Mucosa of rectum (tissue), 2 donors: ENCODE measurements around the gene NWD2.
A peak's percentile ranks its signal among the peaks of the same experiment; 100 is the strongest.
"Not testable (repeated sequence)": the region's sequence is repeated elsewhere in the genome, so short reads cannot be mapped to it uniquely, and the experiment has no call there.

Experiments used
- H3K27ac ChIP-seq, 2 donors: one replicate each; pipeline ENCODE4 v1.7.0; 2013; ENCODE audit warnings: inconsistent platforms in 2 of 2, low read depth in 2 of 2, low read length in 2 of 2
- H3K27me3 ChIP-seq, 2 donors: one replicate each; pipeline ENCODE4 v1.7.0; 2013; ENCODE audit warnings: low read length in 2 of 2; ENCODE audit not compliant: control insufficient read depth in 2 of 2, insufficient read depth in 2 of 2
- H3K36me3 ChIP-seq, 2 donors: one replicate each; pipeline ENCODE4 v1.7.0; 2013; ENCODE audit warnings: low read length in 2 of 2; ENCODE audit not compliant: control insufficient read depth in 2 of 2, insufficient read depth in 2 of 2
- H3K4me1 ChIP-seq, 2 donors: one replicate each; pipeline ENCODE4 v1.7.0; 2013; ENCODE audit warnings: low read length in 2 of 2, mild to moderate bottlenecking in 1 of 2; ENCODE audit not compliant: control insufficient read depth in 2 of 2, insufficient read depth in 2 of 2
- H3K4me3 ChIP-seq, 2 donors: one replicate each; pipeline ENCODE4 v1.7.0; 2013; ENCODE audit warnings: low read length in 2 of 2
- H3K9ac ChIP-seq, 2 donors: one replicate each; pipeline ENCODE4 v1.7.0; 2013; ENCODE audit warnings: low read length in 2 of 2, low read depth in 1 of 2, mild to moderate bottlenecking in 1 of 2
- H3K9me3 ChIP-seq, 2 donors: one replicate each; pipeline ENCODE4 v1.7.0; 2013; ENCODE audit warnings: low read length in 2 of 2; ENCODE audit not compliant: control insufficient read depth in 2 of 2
- donor health status: healthy.
- donor health status: Normal muscosa, but diverticular disease.

Gene NWD2

DNA sequence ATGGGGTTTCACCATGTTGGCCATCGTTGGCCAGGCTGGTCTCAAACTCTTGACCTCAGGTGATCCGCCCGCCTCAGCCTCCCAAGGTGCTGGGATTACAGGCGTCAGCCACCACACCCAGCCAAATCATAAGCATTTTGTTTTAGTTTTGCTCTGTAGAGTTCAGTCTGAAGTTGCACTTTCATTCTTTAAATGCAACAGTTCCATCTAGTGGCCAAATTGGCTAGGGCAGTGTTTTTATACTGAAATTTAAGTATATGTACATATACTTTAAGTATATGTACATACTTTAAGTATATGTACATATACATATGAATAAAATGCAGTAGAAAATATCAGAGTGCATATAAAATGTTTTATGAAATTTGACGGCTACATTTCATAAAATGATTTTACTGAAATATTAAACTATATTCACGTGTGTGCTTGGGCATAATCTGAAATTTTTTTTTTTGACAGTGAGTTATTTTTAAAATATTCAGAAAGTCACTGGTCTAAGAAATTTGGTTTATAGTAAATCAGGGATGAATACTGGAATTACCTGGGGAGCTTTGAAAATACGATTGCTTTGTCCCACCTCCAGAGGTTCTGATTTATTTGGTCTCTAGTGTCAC lies 145.5 kb downstream of the NWD2 start:
- Histone ChIP-seq H3K4me3 (no peak overlapping the region), H3K27me3 (no peaks in the 10 kb centered on the region), H3K4me1 (no peaks in the 10 kb centered on the region), H3K27ac (no peak overlapping the region), H3K9me3 (no peaks in the 10 kb centered on the region), H3K36me3 (no peaks in the 10 kb centered on the region), H3K9ac (no peak overlapping the region)

DNA sequence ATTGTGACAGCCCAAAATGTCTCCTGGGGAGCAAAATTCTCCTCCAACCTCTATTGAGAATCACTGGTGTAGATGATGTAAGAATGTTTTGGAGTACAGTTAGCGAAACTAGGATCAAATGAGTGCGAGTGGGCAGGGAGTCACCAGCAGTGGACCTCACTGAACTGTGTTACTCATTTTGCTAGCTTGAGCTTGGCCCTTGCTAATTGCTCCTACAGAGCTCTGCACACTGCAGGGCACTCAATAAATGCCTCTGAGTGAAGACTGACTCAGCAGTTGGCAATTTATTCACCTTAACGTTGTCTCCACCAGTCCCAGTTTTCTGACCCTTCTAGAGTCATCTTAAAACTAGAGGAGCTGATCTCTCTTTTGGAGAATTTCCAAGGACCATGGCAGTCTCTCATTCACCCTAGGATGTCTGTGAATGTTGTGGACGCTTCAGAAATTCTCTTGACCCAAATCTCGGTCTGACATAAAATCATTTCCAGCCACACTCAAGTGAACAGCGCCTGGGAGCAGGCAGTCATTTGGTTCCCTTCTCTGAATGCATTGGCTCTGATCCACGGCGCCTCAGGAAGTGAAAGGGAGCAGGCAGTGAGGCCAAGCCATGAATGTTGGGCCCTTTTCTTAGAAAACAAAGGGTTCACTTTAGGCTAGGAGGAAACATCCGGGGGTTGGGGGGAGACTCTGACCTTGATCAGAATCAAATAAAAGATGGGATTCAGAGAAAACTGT lies 148.1 kb downstream of the NWD2 start:
- H3K4me1 ChIP-seq: no peaks in the 10 kb centered on the region
- no peaks in the 10 kb centered on the region for H3K27me3 ChIP-seq
- H3K36me3 ChIP-seq: no peaks in the 10 kb centered on the region
- H3K9me3 ChIP-seq: no peaks in the 10 kb centered on the region
- no peak overlapping the region for H3K9ac ChIP-seq
- H3K27ac ChIP-seq: no peak overlapping the region
- no peak overlapping the region for H3K4me3 ChIP-seq

DNA sequence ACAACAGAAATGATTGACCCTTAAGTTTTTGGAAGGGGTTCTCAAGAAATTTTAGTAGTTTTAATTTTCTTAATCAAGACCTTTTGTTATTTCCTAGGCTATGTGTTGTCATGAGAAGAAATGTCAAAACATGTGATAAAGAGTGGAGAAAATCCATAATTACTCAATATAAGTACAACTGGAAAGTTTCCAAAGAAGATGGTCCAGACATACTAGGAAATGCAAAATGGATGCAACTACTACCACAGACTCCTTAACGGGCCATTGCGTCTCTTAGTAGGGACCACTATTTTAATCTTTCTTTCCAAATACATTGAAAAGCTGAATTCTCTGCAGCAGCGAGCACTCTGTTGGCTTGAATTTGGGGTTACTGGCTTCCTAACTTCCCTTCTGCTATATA lies 148.8 kb downstream of the NWD2 start:
- no peak overlapping the region for H3K9ac ChIP-seq
- H3K9me3 ChIP-seq: no peaks in the 10 kb centered on the region
- H3K36me3 ChIP-seq: no peaks in the 10 kb centered on the region
- H3K4me3 ChIP-seq: no peak overlapping the region
- H3K4me1 ChIP-seq: no peaks in the 10 kb centered on the region
- H3K27ac ChIP-seq: no peak overlapping the region
- H3K27me3 ChIP-seq: no peaks in the 10 kb centered on the region

DNA sequence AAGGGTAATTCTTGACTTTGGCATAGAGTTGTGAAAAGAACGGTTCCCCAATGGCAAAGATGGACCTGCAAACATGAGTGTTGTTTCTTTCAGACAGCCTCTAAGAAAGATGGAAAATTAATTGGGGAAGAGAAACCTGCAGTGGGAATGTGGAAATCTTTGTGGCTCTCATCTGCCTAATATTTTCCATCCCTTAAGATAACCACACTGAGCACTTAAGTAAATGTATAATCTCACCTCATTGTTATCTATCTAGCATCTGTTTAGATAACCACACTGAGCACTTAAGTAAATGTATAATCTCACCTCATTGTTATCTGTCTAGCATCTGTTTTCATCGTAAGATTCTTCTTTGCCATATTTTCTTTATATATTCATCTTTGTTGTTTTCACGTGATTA lies 149.3 kb downstream of the NWD2 start:
- Histone ChIP-seq H3K27ac (no peak overlapping the region), H3K27me3 (no peaks in the 10 kb centered on the region)

DNA sequence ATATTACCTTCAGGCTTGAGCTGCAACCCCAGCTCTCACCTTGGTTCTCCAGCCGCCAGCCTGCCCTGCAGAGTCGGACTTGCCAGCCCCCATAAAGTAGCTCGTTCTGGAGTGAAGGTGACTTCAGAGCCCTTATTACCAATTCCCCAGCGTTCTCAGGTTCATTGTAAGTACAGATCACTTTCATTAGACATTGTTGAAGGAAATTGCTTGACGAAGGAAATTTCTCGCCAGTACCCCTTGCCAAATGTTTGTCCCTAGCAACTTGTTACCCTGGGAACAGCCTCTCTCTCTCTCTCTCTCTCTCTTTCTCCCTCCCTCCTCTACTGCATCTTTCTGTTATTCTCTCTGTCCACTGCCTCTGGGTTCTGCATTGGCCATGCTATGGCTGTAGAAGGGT lies 153.0 kb downstream of the NWD2 start:
- Histone ChIP-seq H3K4me1 (no peaks in the 10 kb centered on the region), H3K4me3 (no peak overlapping the region), H3K27ac (no peak overlapping the region), H3K9me3 (no peaks in the 10 kb centered on the region), H3K27me3 (no peaks in the 10 kb centered on the region), H3K9ac (no peak overlapping the region), H3K36me3 (no peaks in the 10 kb centered on the region)

More for the DNA sequence above, 149.3 kb downstream of the NWD2 start:
- no peak overlapping the region for H3K9ac ChIP-seq
- H3K4me1 ChIP-seq: no peaks in the 10 kb centered on the region
- no peaks in the 10 kb centered on the region for H3K9me3 ChIP-seq
- H3K4me3 ChIP-seq: no peak overlapping the region
- no peaks in the 10 kb centered on the region for H3K36me3 ChIP-seq

DNA sequence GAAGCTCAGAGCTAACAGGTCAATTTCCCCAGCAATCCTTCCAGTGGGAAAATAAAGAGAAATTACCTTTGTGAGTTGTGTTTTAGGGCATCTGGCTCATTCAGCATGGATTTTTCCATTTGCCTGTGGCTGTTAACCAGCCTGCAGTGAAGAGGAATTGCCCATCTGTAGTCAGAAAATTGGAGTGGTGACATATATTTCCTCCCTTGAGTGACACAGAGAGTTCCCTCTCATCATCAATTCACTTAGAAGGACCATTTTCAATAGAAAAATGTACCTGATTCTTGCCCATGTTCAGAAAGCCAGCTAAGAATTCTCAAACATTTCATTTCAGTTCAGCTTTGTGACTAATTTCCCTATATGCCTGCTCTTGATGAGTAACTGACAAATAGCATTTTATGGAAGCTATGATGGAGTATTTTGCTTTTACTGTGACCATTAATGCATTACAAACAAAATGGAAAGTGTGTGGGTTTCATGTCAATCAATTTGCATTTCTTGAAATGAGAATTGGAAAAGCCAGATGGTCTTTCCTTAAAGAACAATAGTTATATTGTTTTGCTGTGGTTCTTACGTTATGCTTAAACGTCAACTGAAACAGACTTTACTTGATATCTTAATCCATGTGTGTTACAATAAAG lies 155.8 kb downstream of the NWD2 start:
- H3K9ac ChIP-seq: no peak overlapping the region
- H3K4me1 ChIP-seq: no peaks in the 10 kb centered on the region
- no peaks in the 10 kb centered on the region for H3K9me3 ChIP-seq
- H3K27me3 ChIP-seq: no peaks in the 10 kb centered on the region
- no peak overlapping the region for H3K4me3 ChIP-seq
- no peaks in the 10 kb centered on the region for H3K36me3 ChIP-seq
- no peak overlapping the region for H3K27ac ChIP-seq

DNA sequence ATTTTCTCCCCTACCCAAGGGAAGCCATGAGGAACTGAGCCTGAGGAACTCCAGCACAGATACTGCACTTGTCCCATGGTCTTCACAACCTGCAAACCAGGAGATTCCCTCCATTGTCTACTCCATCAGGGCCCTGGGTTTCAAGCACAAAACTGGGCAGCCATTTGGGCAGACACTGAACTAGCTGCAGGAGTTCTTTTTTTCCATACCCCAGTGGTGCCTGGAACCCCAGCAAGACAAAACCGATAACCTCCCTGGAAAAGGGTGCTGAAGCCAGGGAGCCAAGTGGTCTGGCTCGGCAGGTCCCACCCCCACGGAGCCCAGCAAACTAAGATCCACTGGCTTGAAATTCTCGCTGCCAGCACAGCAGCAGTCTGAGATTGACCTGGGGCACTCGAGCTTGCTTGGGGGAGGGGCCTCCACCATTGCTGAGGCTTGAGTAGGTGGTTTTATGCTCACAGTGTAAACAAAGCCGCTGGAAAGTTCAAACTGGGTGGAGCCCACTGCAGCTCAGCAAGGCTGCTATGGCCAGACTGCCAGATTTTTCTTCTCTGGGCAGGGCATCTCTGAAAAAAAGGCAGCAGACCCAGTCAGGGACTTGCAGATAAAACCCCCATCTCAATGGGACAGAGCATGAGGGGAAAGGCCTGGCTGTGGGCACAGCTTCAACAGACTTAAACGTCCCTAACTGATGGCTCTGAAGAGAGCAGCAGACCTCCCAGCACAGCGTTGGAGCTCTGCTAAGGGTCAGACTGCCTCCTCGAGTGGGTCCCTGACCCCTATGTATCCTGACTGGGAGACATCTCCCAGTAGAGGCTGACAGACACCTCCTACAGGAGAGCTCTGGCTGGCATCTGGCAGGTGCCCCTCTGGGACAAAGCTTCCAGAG lies 163.6 kb downstream of the NWD2 start:
- not testable (repeated sequence) for H3K9me3 ChIP-seq, H3K36me3 ChIP-seq, H3K9ac ChIP-seq, H3K27me3 ChIP-seq
- H3K4me3 ChIP-seq: peak overlapping the region in 1 of 2 donors; percentile 23
- peaks cover 4 to 13% of the 10 kb centered on the region in 2 donors for H3K4me1 ChIP-seq
- peak overlapping the region; percentile 23 to 29 for H3K27ac ChIP-seq

DNA sequence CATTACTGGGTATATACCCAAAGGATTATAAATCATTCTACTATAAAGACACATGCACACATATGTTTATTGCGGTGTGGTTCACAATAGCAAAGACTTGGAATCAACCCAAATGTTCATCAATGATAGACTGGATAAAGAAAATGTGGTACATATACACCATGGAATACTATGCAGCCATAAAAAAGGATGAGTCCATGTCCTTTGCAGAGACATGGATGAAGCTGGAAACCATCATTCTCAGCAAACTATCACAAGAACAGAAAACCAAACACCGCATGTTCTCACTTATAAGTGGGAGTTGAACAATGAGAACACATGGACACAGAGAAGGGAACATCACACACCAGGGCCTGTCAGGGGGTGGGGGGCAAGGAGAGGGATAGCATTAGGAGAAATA lies 169.1 kb downstream of the NWD2 start:
- not testable (repeated sequence) for H3K27ac ChIP-seq, H3K9ac ChIP-seq, H3K9me3 ChIP-seq, H3K27me3 ChIP-seq, H3K36me3 ChIP-seq, H3K4me3 ChIP-seq, H3K4me1 ChIP-seq

DNA sequence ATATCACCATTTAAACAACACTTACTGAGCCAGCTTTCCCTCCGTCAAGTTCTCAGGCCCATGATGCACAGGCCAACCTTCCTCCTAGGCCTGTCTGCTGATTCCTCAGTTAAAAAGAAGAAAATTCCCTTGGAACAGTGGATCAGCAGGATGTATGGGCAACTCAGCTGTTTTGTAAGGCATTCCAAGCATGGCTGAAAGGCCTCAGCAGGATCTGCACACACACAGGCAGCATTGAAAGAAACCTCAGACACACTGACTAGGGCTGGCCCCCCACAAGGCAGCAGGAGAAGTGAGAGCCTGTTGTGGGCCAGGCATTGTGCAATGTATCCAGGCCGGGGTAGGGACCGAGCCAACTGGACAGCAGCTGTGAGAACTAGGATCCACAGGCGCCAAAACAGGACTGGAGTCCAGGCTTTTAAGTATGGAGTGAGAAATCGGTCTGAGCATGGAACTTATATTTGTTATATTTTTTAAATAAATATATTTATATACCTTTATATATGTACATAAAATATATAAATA lies 171.4 kb downstream of the NWD2 start:
- Histone ChIP-seq H3K27ac (no peak overlapping the region), H3K4me3 (no peak overlapping the region), H3K9ac (no peak overlapping the region), H3K27me3 (no peaks in the 10 kb centered on the region), H3K4me1 (no peaks in the 10 kb centered on the region), H3K36me3 (no peaks in the 10 kb centered on the region), H3K9me3 (no peaks in the 10 kb centered on the region)
